HG03460 (cell line): ENCODE measurements around the gene POLR2C.

Experiments
- ATAC-seq: cut with Tn5 transposase; IDR thresholded peaks from one replicate; pipeline ENCODE4 v1.9.1; 2021; ENCODE audit not compliant: unreplicated experiment

The POLR2C gene

DNA sequence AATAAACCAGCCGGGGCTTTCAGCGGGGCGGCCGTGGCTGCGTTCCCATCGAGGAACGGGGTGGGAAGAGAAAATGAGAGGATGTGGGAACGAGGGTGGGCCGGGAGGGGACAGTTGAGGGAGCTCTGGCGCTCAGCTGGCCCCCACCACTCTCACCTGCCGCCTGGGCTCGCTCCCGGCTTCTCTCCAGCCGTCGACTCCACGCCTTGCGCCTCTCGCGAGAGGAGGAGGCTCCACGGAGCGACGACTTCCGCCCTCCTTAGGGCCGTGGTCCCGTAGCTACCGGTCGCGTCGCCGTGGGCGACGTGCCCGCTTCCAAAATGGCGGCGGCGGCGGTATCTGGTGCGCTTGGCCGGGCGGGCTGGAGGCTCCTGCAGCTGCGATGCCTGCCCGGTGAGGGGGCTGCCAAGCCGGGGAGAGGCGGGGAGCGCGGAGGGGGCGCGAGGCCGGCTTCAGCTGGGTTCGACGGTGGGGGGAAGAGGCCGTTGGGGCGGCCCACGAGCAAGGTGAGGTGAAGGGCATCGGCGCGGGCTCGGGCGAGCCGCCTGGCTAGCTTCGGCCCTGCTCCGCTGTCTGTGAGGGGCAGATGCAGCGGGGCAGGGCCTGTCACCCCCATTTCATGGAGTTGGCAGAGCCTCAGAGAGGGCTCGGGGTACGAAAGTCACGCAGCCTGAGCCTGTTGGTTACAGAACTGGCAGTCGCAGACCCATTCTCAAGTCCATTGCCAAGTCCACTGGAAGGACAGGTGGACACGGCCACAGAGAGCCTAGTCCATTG is 15.1 kb upstream of the POLR2C start, which contains the start of the genes CIAPIN1 and COQ9:
TSS of gene CIAPIN1 (minus strand) at position 200 of the 777 bp plus-strand sequence. CDS start 6,457 bp downstream, outside the sequence.
TSS of gene COQ9 (plus strand) at position 294 of the 777 bp plus-strand sequence. CDS start at position 321, 27 bp downstream.
- peak; percentile 97 for ATAC-seq

- no peak for ATAC-seq
Observed at GRCh38 chr16:57452021-57452420, 10.5 kb upstream of the POLR2C start.

DNA sequence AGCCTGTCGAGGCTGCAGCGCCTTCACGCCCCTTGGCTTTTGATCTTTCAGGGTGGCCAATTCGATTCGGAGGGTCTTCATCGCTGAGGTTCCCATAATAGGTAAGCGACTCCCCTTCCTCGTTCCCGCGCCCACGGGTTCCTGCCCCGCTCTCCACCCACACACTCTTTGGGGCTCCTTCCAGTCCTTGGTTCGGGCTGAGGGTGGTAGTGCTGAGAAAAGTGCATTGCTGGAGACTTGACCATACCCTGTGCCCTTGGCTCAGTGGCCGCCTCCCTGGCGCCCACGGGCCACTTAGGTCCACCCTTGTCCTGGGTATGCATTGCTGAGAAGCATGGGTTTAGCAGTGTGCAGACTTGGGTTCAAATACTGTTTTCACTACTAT is 491 bp downstream of the POLR2C start:
- no peak for ATAC-seq

GRCh38 chr16:57464523-57464922 is 2.0 kb downstream of the POLR2C start:
- no peak for ATAC-seq

- no peak for ATAC-seq
Observed at GRCh38 chr16:57468346-57468745, 5.9 kb downstream of the POLR2C start.

DNA sequence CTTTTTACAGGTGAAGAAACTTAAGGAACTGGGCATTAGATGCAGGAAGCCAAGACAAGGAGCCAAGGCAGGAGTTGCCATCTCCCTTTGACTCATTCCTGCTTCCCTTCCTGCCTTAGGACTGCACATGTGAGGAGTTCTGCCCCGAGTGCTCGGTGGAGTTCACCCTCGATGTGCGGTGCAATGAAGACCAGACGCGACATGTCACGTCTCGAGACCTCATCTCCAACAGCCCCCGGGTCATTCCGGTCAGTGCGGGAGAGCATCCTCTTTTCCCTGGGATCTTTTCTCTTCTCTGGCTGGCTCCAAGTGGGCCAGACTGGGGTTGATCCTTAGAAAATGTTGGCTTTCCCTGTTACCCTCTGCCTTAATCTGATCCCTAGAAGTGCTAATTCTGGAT is 6.6 kb downstream of the POLR2C start:
- ATAC-seq, result no peak

GRCh38 chr16:57469917-57470470 is 7.5 kb downstream of the POLR2C start:
- ATAC-seq, result no peak

- no peak for ATAC-seq
Observed at GRCh38 chr16:57470711-57471110, 8.2 kb downstream of the POLR2C start.

DNA sequence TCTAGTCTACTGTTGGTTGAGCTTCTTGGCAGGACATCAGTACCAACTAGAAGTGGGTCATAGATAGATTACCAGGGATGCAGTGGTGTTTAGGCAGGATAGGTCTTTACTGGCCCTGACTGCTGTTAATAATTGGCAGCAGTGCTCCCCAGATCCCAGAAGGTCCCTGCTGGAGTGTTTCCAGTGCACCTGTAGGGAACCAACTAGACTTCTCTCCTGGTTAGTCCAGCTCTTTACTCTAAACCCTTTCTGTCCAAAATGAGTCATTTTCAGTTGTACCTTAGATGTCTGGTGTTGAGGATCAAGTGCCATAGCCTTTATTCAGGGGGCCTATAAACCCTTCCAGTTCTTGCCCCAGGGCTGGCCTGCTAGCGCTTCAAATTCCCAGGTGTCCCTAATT is 8.7 kb downstream of the POLR2C start:
- no peak for ATAC-seq

DNA sequence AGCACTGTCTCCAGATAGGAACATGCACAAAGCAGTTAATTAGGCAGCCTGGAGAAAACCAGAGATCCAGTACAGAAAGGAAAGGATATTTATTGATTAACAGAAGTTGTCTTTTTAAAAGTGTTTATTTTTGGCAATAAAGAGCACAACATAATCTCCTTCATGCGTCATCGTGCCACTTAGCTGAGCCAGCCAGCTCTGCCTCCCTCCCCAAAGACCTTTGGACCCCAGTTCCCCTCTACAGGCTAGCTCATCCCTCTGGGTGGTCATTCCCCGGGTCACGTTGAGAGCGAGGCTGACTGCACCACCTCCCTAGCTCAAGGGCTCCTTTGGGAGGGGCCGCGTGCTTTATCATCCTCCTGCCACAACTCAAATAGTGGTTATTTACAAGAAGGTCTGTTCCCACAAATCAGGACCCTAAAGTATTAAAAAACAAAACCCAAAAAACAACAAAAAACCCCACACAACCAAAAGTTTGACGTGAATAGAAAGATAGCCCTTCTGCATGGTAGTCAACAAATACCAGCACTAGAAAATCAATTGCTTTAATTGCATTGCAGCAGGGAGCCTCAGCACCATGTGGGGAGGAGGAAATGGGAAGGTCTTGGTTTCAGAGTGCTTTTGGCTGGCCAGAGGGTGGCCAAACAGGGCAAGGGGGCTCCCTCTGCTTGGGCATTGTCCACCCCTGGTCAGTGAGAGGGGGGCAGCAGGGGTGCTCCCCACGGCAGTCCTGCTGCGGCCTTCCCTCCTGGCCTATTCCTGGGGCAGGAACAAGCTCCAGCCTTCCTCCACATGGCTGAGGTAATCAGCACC is 9.6 kb downstream of the POLR2C start:
- ATAC-seq, result no peak

- no peak for ATAC-seq
Observed at GRCh38 chr16:57472665-57473060, 10.2 kb downstream of the POLR2C start.

GRCh38 chr16:57473176-57473840 is 10.8 kb downstream of the POLR2C start:
- ATAC-seq, result no peak

DNA sequence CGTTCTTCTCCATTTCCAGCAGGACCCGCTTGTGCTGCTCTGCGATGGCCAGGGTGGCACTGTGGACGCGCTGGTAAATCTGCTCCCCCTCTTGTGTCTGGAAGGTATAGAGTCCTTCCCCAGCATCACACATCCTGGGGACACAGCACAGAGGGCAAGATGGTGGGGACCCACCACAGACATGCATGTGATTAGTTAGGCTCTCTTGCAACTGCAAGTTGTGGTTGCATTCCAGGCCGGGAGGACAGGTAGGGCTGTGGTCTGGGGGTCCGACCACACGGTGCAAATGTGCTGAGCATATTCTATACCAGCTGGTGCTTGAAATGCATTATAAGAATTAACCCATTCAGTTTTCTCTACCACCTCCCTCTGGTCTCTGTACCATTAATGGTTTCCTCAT is 11.4 kb downstream of the POLR2C start:
- no peak for ATAC-seq

DNA sequence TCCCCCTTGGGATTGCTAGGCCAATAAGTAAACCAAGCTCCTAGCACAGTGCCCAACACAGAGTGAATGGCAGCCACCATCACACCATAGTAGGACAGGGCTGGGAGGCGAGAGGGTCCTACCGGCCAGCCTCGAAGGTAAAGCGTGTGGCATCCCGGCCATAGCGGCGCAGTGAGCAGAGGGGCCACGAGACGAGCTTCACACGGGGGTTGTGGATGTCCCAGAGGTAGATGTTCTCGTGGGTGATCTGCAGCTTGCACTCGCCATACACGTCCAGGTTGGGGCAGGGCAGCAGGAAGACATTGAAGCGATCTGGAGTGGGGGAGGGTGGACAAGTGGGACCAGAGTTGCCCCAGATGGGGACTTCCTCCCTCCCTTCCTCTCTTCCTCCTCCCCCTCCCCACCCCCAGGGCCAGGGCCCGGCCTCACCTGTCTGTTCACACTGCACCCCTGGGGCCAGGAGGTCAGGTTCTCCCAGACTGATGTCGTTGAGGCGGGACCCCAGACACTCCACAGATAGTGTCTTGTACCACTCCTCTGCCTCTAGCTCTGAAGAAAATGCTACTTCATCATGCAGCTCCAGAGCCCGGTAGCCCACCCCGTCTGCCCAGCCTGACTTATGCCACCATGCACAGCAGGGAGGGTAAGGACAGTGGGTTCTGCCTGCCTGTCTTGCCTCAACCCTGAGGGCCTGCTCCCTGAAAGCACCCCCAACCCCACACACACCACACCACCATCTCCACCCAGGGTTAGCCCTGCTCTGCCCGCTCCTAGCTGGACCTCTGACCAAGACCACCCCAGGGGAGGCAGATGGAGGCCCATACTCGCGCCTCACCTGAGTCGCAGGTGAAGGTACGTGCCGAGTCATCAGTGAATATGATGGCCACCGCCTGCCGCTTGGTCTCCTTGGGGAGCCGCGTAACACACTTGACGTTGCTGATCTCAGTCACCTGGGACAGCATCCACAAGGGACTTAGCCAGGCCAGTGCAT is 12.5 kb downstream of the POLR2C start:
- ATAC-seq, result no peak

GRCh38 chr16:57475711-57476339 is 13.3 kb downstream of the POLR2C start:
- ATAC-seq, result peak; percentile 92

- ATAC-seq, result no peak
Observed at GRCh38 chr16:57476546-57477410, 14.3 kb downstream of the POLR2C start.

DNA sequence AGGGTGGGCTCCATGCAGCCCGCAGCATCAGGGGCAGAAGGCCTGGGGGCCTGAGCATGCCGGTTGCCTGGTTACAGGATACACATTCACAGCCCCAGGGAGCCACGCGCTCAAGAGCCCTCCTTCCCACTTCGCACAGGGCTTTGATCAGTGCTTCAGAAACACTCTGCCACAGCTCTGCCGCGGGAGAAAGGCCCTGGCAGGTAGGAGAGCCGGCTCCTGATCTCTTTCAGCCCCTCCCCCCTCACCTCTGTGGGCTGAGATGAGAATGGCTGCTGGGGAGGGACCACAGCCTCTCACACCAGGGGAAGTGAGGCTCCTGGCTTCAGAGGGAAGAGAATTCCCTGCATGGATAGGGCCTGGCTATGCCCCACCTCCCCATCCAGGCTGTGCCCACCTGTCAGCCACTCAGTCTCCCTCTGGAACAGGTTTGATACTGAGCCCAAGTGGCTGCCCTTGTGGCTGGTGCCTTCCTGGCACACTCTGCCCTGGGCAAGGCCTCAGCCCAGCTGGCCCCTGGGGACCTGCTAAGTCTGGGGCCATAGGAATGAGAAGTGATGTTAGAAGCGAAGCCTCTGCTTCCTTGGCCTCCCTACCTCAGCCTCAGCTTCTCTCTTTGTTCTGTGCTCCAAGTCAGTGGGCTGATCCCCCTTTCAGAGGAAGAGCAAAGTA is 15.2 kb downstream of the POLR2C start:
- no peak for ATAC-seq
